Lung (tissue), 12 donors: ENCODE measurements around the gene SYNM. TPM values are rescaled to one million over a fixed set of nuclear protein-coding genes. Genes with fewer than 3 reads are reported as not detected.

Experiments
- ATAC-seq: fragments of 200-7000 bp; cut with Tn5 transposase; one replicate; pipeline ENCODE4 v1.9.1; 2020; ENCODE audit warnings: moderate number of reproducible peaks; ENCODE audit not compliant: insufficient read depth, low FRiP score
- DNase-seq, 3 donors: peaks; one replicate each; pipeline ENCODE4 v3.0.0-alpha.2; 2013 to 2017
- H3K27ac ChIP-seq, 2 donors: one replicate each; pipeline ENCODE4 v1.5.1; 2013; ENCODE audit warnings: mild to moderate bottlenecking in 2 of 2, moderate library complexity in 2 of 2, control low read depth in 1 of 2, inconsistent platforms in 1 of 2, low read depth in 1 of 2, low read length in 1 of 2
- H3K27me3 ChIP-seq, 3 donors: one replicate each; pipeline ENCODE4 v1.5.1; 2013; ENCODE audit warnings: low read length in 2 of 3; ENCODE audit not compliant: control insufficient read depth in 3 of 3, insufficient read depth in 3 of 3
- H3K36me3 ChIP-seq, 4 donors: one replicate each; pipeline ENCODE4 v1.5.1; 2013; ENCODE audit warnings: low read length in 4 of 4, mild to moderate bottlenecking in 1 of 4, moderate library complexity in 1 of 4; ENCODE audit not compliant: control insufficient read depth in 4 of 4, insufficient read depth in 4 of 4
- H3K4me1 ChIP-seq, 5 donors: one replicate each; pipeline ENCODE4 v1.5.1; 2013; ENCODE audit warnings: low read length in 5 of 5, mild to moderate bottlenecking in 2 of 5, moderate library complexity in 1 of 5; ENCODE audit not compliant: control insufficient read depth in 5 of 5, insufficient read depth in 5 of 5
- H3K4me3 ChIP-seq: one replicate; pipeline ENCODE4 v1.5.1; 2013; ENCODE audit warnings: mild to moderate bottlenecking, control low read depth, moderate library complexity
- H3K9ac ChIP-seq, 2 donors: one replicate each; pipeline ENCODE4 v1.5.1; 2013; ENCODE audit warnings: low read length in 2 of 2, control low read depth in 1 of 2; ENCODE audit not compliant: insufficient read depth in 1 of 2
- H3K9me3 ChIP-seq, 4 donors: one replicate each; pipeline ENCODE4 v1.5.1; 2013; ENCODE audit warnings: low read length in 3 of 4, mild to moderate bottlenecking in 1 of 4, moderate library complexity in 1 of 4; ENCODE audit not compliant: control insufficient read depth in 4 of 4, insufficient read depth in 3 of 4
- WGBS, 2 donors: extraction: QIAGEN DNeasy Blood & Tissue Kit; methylation state at CpG; one replicate each; pipeline ENCODE4 v1.1.7; 2013; 5-methylcytosine and 5-hydroxymethylcytosine counted together
- polyA plus RNA-seq, 2 donors: library from polyadenylated mRNA; stranded (reverse); fragments of 200-250 nt; gene quantifications; one replicate each; pipeline ENCODE4 v1.2.1, GENCODE V29; 2013
- total RNA-seq, 2 donors: library from RNA; depleted of rRNA in 1 of 2; stranded (reverse); fragments of >200 nt in 1 of 2; gene quantifications; one replicate each; pipeline ENCODE4 v1.2.1, GENCODE V29; 2014 to 2021
- TF ChIP-seq, protein P1 (sequence below): IDR thresholded peaks from 2 replicates; pipeline ENCODE4 v1.5.1; 2012; ENCODE audit warnings: mild to moderate bottlenecking; ENCODE audit errors: control extremely low read depth, extremely low read depth
- donor health status: control.
- donor health status: control.
- donor health status: Bipolar disorder and iron deficiency.
- donor health status: healthy.
- donor health status: DM: yes; HTN: yes; CAD: no.

The SYNM gene
- total and polyA plus RNA-seq, 4 donors = 5.3 to 21.3 (median 10.9) TPM

DNA sequence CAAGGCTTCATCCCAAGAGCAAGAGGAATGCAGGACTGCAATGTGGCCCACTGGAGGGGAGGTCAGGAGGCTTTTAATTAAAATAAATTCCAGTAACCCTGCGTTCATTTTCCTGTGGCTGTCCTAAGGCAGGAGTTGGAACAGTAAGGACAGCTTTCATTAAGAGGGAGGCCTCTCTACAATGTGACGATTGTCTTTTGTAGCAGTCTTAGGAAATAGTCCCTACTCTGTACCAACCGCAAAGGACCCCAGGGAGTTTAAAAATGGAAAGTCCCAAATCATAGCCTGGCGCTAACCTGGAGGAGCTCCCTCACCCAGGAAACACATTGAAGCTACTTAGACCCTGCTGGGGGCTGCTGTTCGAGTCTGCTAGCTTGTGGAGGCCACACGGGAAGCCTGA lies 62.8 kb downstream of the SYNM start:
- H3K4me1 ChIP-seq = peaks cover 0 to 4% (median 2%) of the 10 kb centered on the region in 5 donors
- ATAC-seq (no peak), DNase-seq (no peak)
- no peak overlapping the region for H3K27ac ChIP-seq
- H3K4me3 ChIP-seq = no peak overlapping the region
- peaks cover 4 to 24% (median 13%) of the 10 kb centered on the region in 4 donors for H3K36me3 ChIP-seq
- H3K27me3 ChIP-seq = no peaks in the 10 kb centered on the region
- 94% methylated on average over 6 of the region's 6 CpGs for WGBS, 2 donors
- H3K9me3 ChIP-seq = no peaks in the 10 kb centered on the region
- no peak overlapping the region for H3K9ac ChIP-seq
- TF ChIP-seq, protein P1, sequence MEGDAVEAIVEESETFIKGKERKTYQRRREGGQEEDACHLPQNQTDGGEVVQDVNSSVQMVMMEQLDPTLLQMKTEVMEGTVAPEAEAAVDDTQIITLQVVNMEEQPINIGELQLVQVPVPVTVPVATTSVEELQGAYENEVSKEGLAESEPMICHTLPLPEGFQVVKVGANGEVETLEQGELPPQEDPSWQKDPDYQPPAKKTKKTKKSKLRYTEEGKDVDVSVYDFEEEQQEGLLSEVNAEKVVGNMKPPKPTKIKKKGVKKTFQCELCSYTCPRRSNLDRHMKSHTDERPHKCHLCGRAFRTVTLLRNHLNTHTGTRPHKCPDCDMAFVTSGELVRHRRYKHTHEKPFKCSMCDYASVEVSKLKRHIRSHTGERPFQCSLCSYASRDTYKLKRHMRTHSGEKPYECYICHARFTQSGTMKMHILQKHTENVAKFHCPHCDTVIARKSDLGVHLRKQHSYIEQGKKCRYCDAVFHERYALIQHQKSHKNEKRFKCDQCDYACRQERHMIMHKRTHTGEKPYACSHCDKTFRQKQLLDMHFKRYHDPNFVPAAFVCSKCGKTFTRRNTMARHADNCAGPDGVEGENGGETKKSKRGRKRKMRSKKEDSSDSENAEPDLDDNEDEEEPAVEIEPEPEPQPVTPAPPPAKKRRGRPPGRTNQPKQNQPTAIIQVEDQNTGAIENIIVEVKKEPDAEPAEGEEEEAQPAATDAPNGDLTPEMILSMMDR = no peak

DNA sequence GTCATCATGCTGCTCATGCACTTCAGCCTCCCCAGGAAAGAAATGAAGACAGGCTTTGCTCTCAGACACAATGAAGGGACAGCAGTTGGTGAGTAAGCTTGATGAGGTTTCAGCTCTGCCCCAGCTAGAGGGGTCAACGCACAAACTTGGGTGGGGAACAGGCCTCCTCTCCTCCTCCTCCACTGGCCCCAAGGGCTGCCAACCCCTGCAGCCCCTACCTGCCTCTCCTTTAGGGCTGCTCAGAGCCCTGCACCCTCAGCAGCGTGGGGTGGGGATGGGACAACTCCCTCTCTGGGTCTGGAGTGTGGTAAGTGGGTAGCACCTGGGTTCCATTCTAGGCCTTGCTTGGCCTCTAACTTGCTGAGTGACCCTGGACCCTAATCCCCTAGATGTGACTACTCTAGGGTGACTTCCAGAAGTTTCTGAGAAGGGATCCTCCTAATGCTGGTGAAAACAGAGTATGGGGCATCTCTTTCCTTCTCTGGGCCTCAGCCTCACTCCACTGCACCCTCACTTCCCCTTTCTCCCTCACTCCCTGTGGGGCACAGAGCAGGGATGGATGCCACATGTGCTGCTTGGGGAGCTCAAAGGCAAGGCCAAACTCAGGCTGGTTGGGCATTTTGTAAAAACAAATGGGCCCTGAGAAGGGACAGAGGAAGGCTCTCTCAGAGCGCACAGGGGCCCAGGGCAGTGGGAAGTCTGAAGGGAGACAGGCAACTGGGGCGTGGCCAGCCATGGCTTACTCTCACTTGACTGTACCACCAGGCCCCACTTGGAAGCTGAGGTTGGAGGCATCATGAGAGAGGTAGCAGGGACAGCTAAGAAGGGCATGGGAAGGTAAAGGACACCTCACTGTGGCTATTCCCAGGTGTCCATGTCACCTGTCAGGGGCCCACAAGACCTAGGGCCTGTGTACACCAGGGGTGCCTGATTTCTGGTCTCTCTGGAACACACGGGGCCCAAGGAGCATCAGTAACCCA lies 64.0 kb downstream of the SYNM start:
- WGBS, 2 donors = 96 to 97% methylated on average over 5 of the region's 5 CpGs
- ATAC-seq = no peak
- Histone ChIP-seq H3K36me3 (peaks cover 0 to 19% (median 14%) of the 10 kb centered on the region in 4 donors), H3K4me3 (no peak overlapping the region), H3K27me3 (no peaks in the 10 kb centered on the region), H3K9me3 (no peaks in the 10 kb centered on the region), H3K9ac (no peak overlapping the region), H3K4me1 (peaks cover 0 to 4% (median 2%) of the 10 kb centered on the region in 5 donors), H3K27ac (peak overlapping the region; percentile 18 to 51)
- no peak for DNase-seq
- TF ChIP-seq, protein P1 = no peak

DNA sequence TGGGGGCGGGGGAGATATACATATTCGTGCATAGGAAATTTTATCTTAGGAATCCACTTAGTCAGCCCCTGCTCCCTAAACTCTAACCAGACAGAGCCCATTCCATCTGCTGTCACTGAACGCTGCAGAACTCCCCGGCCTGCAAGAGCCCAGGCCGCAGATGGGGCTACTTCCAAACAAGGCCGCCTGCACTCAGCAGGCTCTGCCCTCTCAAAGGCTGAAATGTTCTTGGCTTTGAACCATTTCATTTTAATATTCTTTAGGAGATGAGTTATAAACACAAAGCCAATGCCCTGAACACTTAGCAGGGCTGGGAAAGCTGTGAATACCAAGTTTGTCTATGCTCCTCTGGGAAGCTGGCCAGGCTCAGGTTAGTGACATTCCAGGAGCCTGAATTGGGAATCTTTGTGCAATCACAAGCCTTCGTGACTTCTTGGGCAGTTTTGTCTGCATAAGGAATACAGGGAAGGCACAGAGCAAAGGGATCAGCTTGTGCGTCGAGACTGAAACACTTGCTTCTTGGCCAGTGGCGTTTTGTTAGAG lies 65.0 kb downstream of the SYNM start:
- Histone ChIP-seq H3K9ac (no peak overlapping the region), H3K36me3 (peaks cover 0 to 16% (median 13%) of the 10 kb centered on the region in 4 donors), H3K4me1 (peaks cover 0 to 7% (median 3%) of the 10 kb centered on the region in 5 donors), H3K27me3 (no peaks in the 10 kb centered on the region), H3K4me3 (no peak overlapping the region), H3K9me3 (no peaks in the 10 kb centered on the region), H3K27ac (peak overlapping the region in 1 of 2 donors; percentile 51)
- ATAC-seq = no peak
- WGBS, 2 donors = 73 to 85% methylated on average over 10 of the region's 10 CpGs
- no peak for DNase-seq
- TF ChIP-seq, protein P1 = no peak
